ENCODE measurements around the gene BCKDHA.
"Not testable (repeated sequence)": the region's sequence is repeated elsewhere in the genome, so short reads cannot be mapped to it uniquely, and the experiment has no call there.

BCKDHA gene

GRCh38 chr19:41366089-41366488 is 31.5 kb upstream of the BCKDHA start:
- no peak for DNase-seq (ENCODE audit: low spot score)

- DNase-seq (ENCODE audit: low spot score): no peak
Measured at GRCh38 chr19:41367848-41368301, 29.7 kb upstream of the BCKDHA start.

- no peak for DNase-seq (ENCODE audit: low spot score)
Measured at GRCh38 chr19:41369769-41370168, 27.8 kb upstream of the BCKDHA start.

- DNase-seq (ENCODE audit: low spot score): not testable (repeated sequence)
Measured at GRCh38 chr19:41371119-41371518, 26.5 kb upstream of the BCKDHA start.

GRCh38 chr19:41371541-41371940 is 26.1 kb upstream of the BCKDHA start:
- no peak for DNase-seq (ENCODE audit: low spot score)

GRCh38 chr19:41372501-41372900 is 25.1 kb upstream of the BCKDHA start:
- DNase-seq (ENCODE audit: low spot score): no peak

- DNase-seq (ENCODE audit: low spot score): no peak
Measured at GRCh38 chr19:41373993-41374392, 23.6 kb upstream of the BCKDHA start.

GRCh38 chr19:41376241-41376997 is 21.2 kb upstream of the BCKDHA start, which contains the start of gene TMEM91:
Gene TMEM91 (plus strand): TSS chr19:41376533. CDS start chr19:41378310, 1,777 bp downstream.
- no peak for DNase-seq (ENCODE audit: low spot score)

- DNase-seq (ENCODE audit: low spot score): no peak
Measured at GRCh38 chr19:41376998-41377365, 20.6 kb upstream of the BCKDHA start.

GRCh38 chr19:41377977-41378709 is 19.5 kb upstream of the BCKDHA start:
- no peak for DNase-seq (ENCODE audit: low spot score)

- DNase-seq (ENCODE audit: low spot score): not testable (repeated sequence)
Measured at GRCh38 chr19:41381536-41381935, 16.1 kb upstream of the BCKDHA start.

- no peak for DNase-seq (ENCODE audit: low spot score)
Measured at GRCh38 chr19:41384351-41384750, 13.3 kb upstream of the BCKDHA start.

- DNase-seq (ENCODE audit: low spot score): no peak
Measured at GRCh38 chr19:41386442-41386841, 11.2 kb upstream of the BCKDHA start.

- DNase-seq (ENCODE audit: low spot score): no peak
Measured at GRCh38 chr19:41391618-41392017, 6.0 kb upstream of the BCKDHA start.

- no peak for DNase-seq (ENCODE audit: low spot score)
Measured at GRCh38 chr19:41392775-41393174, 4.8 kb upstream of the BCKDHA start.

- DNase-seq (ENCODE audit: low spot score): no peak
Measured at GRCh38 chr19:41395355-41395754, 2.3 kb upstream of the BCKDHA start.

GRCh38 chr19:41398050-41398418 is 416 bp downstream of the BCKDHA start:
- no peak for DNase-seq (ENCODE audit: low spot score)

- DNase-seq (ENCODE audit: low spot score): no peak
Measured at GRCh38 chr19:41398598-41398997, 980 bp downstream of the BCKDHA start.

- DNase-seq (ENCODE audit: low spot score): no peak
Measured at GRCh38 chr19:41399091-41399490, 1.5 kb downstream of the BCKDHA start.

- DNase-seq (ENCODE audit: low spot score): no peak
Measured at GRCh38 chr19:41399525-41399924, 1.9 kb downstream of the BCKDHA start.

- DNase-seq (ENCODE audit: low spot score): no peak
Measured at GRCh38 chr19:41401483-41401882, 3.9 kb downstream of the BCKDHA start.

GRCh38 chr19:41402010-41402409 is 4.4 kb downstream of the BCKDHA start:
- DNase-seq (ENCODE audit: low spot score): no peak

- DNase-seq (ENCODE audit: low spot score): no peak
Measured at GRCh38 chr19:41403181-41403970, 5.8 kb downstream of the BCKDHA start.

Data from COLO829 (cell line).